Measurements from ENCODE around the gene TRAF3IP3.

GRCh38 chr1:209767096-209767495 lies 11.2 kb downstream of the TRAF3IP3 start:
- TF ChIP-seq ZNF274 (IDR thresholded peaks at IDR 0.05; ENCODE audit: low read depth, low read length) (no peak), YY1 (IDR thresholded peaks at IDR 0.05; ENCODE audit: insufficient read depth, insufficient read length) (no peak), SUZ12 (IDR thresholded peaks at IDR 0.05; ENCODE audit: extremely low read depth, insufficient read depth, insufficient read length) (no peak)
